Right lobe of liver (tissue), 4 donors: ENCODE measurements around the gene UGT2B15.

Experiments used
- POLR2A ChIP-seq: fragments of 450-650 bp; IDR thresholded peaks from one replicate; pipeline ENCODE4 v1.6.1; 2017; ENCODE audit warnings: antibody characterized with exemption, mild to moderate bottlenecking
- TF ChIP-seq, protein P1 (sequence below), 4 donors: fragments of 200-600 bp in 3 of 4; fragments of 450-650 bp in 1 of 4; IDR thresholded peaks; one replicate each; pipeline versions ENCODE4 v1.5.1 to v1.8.0; 2016 to 2022; ENCODE audit warnings: antibody characterized with exemption in 4 of 4, mild to moderate bottlenecking in 2 of 4
- donor health status: DM: no; HTN: no; CAD: no.
- donor health status: DM: no; HTN: no; CAD: no.
- donor health status: DM: no; HTN: yes; CAD: no.

DNA sequence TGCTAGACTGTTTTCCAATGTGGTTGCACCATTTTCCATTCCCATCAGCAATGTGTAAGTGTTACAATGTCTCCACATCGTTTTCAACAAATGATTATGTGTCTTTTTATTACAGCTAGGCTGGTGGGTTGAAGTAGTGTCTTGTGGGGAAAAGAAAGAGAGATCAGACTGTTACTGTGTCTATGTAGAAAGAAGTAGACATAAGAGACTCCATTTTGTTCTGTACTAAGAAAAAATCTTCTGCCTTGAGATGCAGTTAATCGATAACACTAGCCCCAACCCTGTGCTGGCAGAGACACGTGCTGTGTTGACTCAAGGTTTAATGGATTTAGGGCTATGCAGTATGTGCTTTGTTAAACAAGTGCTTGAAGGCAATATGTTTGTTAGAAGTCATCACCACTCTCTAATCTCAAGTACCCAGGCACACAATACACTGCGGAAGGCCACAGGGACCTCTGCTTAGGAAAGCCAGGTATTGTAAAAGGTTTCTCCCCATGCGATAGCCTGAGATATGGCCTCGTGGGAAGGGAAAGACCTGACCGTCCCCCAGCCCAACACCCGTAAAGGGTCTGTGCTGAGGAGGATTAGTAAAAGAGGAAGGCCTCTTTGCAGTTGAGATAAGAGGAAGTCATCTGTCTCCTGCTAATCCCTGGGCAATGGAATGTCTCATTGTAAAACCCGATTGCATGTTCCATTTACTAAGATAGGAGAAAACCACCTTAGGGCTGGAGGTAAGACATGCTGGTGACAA lies 23.0 kb upstream of the UGT2B15 start:
- TF ChIP-seq, protein P1, sequence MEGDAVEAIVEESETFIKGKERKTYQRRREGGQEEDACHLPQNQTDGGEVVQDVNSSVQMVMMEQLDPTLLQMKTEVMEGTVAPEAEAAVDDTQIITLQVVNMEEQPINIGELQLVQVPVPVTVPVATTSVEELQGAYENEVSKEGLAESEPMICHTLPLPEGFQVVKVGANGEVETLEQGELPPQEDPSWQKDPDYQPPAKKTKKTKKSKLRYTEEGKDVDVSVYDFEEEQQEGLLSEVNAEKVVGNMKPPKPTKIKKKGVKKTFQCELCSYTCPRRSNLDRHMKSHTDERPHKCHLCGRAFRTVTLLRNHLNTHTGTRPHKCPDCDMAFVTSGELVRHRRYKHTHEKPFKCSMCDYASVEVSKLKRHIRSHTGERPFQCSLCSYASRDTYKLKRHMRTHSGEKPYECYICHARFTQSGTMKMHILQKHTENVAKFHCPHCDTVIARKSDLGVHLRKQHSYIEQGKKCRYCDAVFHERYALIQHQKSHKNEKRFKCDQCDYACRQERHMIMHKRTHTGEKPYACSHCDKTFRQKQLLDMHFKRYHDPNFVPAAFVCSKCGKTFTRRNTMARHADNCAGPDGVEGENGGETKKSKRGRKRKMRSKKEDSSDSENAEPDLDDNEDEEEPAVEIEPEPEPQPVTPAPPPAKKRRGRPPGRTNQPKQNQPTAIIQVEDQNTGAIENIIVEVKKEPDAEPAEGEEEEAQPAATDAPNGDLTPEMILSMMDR (IDR thresholded peaks at IDR 0.05), result no peak
- no peak for TF ChIP-seq POLR2A
